H9 (cell line): ENCODE data around the gene FSIP1. TPM values are rescaled to one million over a fixed set of nuclear protein-coding genes. Genes with fewer than 3 reads are reported as not detected.

Experiments
- DNase-seq: peaks from one replicate; pipeline ENCODE4 v3.0.0-alpha.2; 2017
- H2AFZ ChIP-seq: one replicate; pipeline ENCODE4 v1.6.1; 2013; ENCODE audit warnings: mild to moderate bottlenecking, low read length, control low read depth, moderate library complexity
- H2AK5ac ChIP-seq: 2 replicates; pipeline ENCODE4 v1.6.1; 2013; ENCODE audit warnings: low read length, control low read depth, mixed read lengths; ENCODE audit not compliant: insufficient read length
- H2BK120ac ChIP-seq: one replicate; pipeline ENCODE4 v1.6.1; 2013; ENCODE audit warnings: low read depth, mild to moderate bottlenecking, low read length, control low read depth, inconsistent platforms; ENCODE audit not compliant: poor library complexity, severe bottlenecking
- H2BK12ac ChIP-seq: 2 replicates; pipeline ENCODE4 v1.6.1; 2013; ENCODE audit warnings: low read length, control low read depth, mixed read lengths, low read depth; ENCODE audit not compliant: insufficient read length
- H2BK15ac ChIP-seq: 2 replicates; pipeline ENCODE4 v1.6.1; 2013; ENCODE audit warnings: low read depth, low read length, control low read depth
- H2BK20ac ChIP-seq: one replicate; pipeline ENCODE4 v1.6.1; 2013; ENCODE audit warnings: low read depth, mild to moderate bottlenecking, low read length, control low read depth, inconsistent platforms; ENCODE audit not compliant: poor library complexity, severe bottlenecking
- H2BK5ac ChIP-seq: 2 replicates; pipeline ENCODE4 v1.6.1; 2013; ENCODE audit warnings: low read length, control low read depth, mixed read lengths; ENCODE audit not compliant: insufficient read length
- H3K14ac ChIP-seq: 2 replicates; pipeline ENCODE4 v1.6.1; 2013; ENCODE audit warnings: low read length, control low read depth; ENCODE audit not compliant: insufficient read depth
- H3K18ac ChIP-seq: 2 replicates; pipeline ENCODE4 v1.6.1; 2013; ENCODE audit warnings: low read depth, mild to moderate bottlenecking, mixed read lengths, low read length, control low read depth; ENCODE audit not compliant: insufficient read length
- H3K23ac ChIP-seq: 2 replicates; pipeline ENCODE4 v1.6.1; 2013; ENCODE audit warnings: low read length, control low read depth, mixed read lengths, low read depth; ENCODE audit not compliant: insufficient read length
- H3K23me2 ChIP-seq: 2 replicates; pipeline ENCODE4 v1.6.1; 2013; ENCODE audit warnings: low read depth, mild to moderate bottlenecking, mixed read lengths, low read length, control low read depth; ENCODE audit not compliant: insufficient read length, poor library complexity, severe bottlenecking
- H3K27ac ChIP-seq: 2 replicates; pipeline ENCODE4 v1.5.1; 2013; ENCODE audit warnings: low read length, control low read depth, mixed read lengths, low read depth; ENCODE audit not compliant: insufficient read length
- H3K27me3 ChIP-seq: 2 replicates; pipeline ENCODE4 v1.6.1; 2013; ENCODE audit warnings: low read length, control low read depth, inconsistent platforms; ENCODE audit not compliant: insufficient read depth
- H3K4ac ChIP-seq: 2 replicates; pipeline ENCODE4 v1.6.1; 2013; ENCODE audit warnings: low read depth, mild to moderate bottlenecking, control low read depth, inconsistent platforms, low read length, moderate library complexity
- H3K4me1 ChIP-seq: 2 replicates; pipeline ENCODE4 v1.6.1; 2013; ENCODE audit warnings: low read length, control low read depth, inconsistent platforms; ENCODE audit not compliant: insufficient read depth
- H3K4me2 ChIP-seq: 2 replicates; pipeline ENCODE4 v1.6.1; 2013; ENCODE audit warnings: low read length, control low read depth, mixed read lengths; ENCODE audit not compliant: insufficient read length, insufficient read depth
- H3K56ac ChIP-seq: 2 replicates; pipeline ENCODE4 v1.6.1; 2013; ENCODE audit warnings: low read depth, mild to moderate bottlenecking, mixed read lengths, low read length, control low read depth; ENCODE audit not compliant: insufficient read length
- H3K79me1 ChIP-seq: 2 replicates; pipeline ENCODE4 v1.6.1; 2013; ENCODE audit warnings: low read depth, mild to moderate bottlenecking, moderate library complexity, low read length, control low read depth, inconsistent platforms; ENCODE audit not compliant: insufficient read depth, poor library complexity, severe bottlenecking
- H3K79me2 ChIP-seq: 2 replicates; pipeline ENCODE4 v1.6.1; 2013; ENCODE audit warnings: low read length, control low read depth, inconsistent platforms; ENCODE audit not compliant: insufficient read depth
- H3K9ac ChIP-seq: 2 replicates; pipeline ENCODE4 v1.6.1; 2013; ENCODE audit warnings: low read length, control low read depth, mixed read lengths; ENCODE audit not compliant: insufficient read length; ENCODE audit errors: extremely low read depth
- H3K9me3 ChIP-seq: one replicate; pipeline ENCODE4 v1.6.1; 2013; ENCODE audit warnings: low read depth, low read length, inconsistent platforms; ENCODE audit not compliant: control insufficient read depth
- H3T11ph ChIP-seq: one replicate; pipeline ENCODE4 v1.6.1; 2013; ENCODE audit warnings: mild to moderate bottlenecking, low read length, control low read depth, inconsistent platforms
- H4K20me1 ChIP-seq: one replicate; pipeline ENCODE4 v1.6.1; 2013; ENCODE audit not compliant: control insufficient read depth, insufficient read length, insufficient read depth
- H4K5ac ChIP-seq: 2 replicates; pipeline ENCODE4 v1.6.1; 2013; ENCODE audit warnings: low read depth, mild to moderate bottlenecking, mixed read lengths, low read length, control low read depth; ENCODE audit not compliant: insufficient read length
- H4K8ac ChIP-seq: replicated peaks from 2 replicates; pipeline ENCODE4 v1.6.1; 2013; ENCODE audit warnings: low read length, control low read depth, mixed read lengths, low read depth; ENCODE audit not compliant: insufficient read length
- H4K91ac ChIP-seq: 2 replicates; pipeline ENCODE4 v1.6.1; 2013; ENCODE audit warnings: low read depth, mild to moderate bottlenecking, moderate library complexity, mixed read lengths, low read length, control low read depth; ENCODE audit not compliant: insufficient read length
- H3K27ac Mint-ChIP-seq, 3 experiments: 2 replicates in 2 of 3; 3 replicates in 1 of 3; pipeline ENCODE4 v1.8.0; 2020 to 2021; ENCODE audit warnings: mixed read lengths in 3 of 3, mild to moderate bottlenecking in 1 of 3, moderate library complexity in 1 of 3
- H3K27me3 Mint-ChIP-seq: 2 replicates; pipeline ENCODE4 v1.8.0; 2021; ENCODE audit warnings: low read depth, mild to moderate bottlenecking, moderate library complexity, mixed read lengths
- H3K36me3 Mint-ChIP-seq, 3 experiments: 2 replicates in 2 of 3; 3 replicates in 1 of 3; pipeline ENCODE4 v1.8.0; 2020 to 2021; ENCODE audit warnings: low read depth in 3 of 3, mixed read lengths in 3 of 3; ENCODE audit not compliant: insufficient read depth in 1 of 3
- H3K4me1 Mint-ChIP-seq, 2 experiments: 2 replicates each; pipeline ENCODE4 v1.8.0; 2020; ENCODE audit warnings: mixed read lengths in 2 of 2
- H3K4me3 Mint-ChIP-seq, 2 experiments: 2 replicates in 1 of 2; 3 replicates in 1 of 2; pipeline ENCODE4 v1.8.0; 2020 to 2021; ENCODE audit warnings: mild to moderate bottlenecking in 2 of 2, mixed read lengths in 2 of 2, moderate library complexity in 1 of 2
- H3K9me3 Mint-ChIP-seq, 2 experiments: 2 replicates in 1 of 2; 3 replicates in 1 of 2; pipeline ENCODE4 v1.8.0; 2020; ENCODE audit warnings: mild to moderate bottlenecking in 2 of 2, mixed read lengths in 2 of 2, moderate library complexity in 1 of 2
- WGBS: extraction: QIAGEN DNeasy Blood & Tissue Kit; methylation state at CpG from one replicate; pipeline ENCODE4 v1.1.7; 2013; ENCODE audit warnings: missing lambda C conversion rate, low lambda C conversion rate, mixed read lengths; ENCODE audit not compliant: insufficient read length; ENCODE audit errors: extremely low coverage; 5-methylcytosine and 5-hydroxymethylcytosine counted together
- total RNA-seq: library from RNA; stranded (reverse); gene quantifications from 2 replicates; pipeline ENCODE4 v1.2.1, GENCODE V29; 2021
- TF ChIP-seq, protein P1 (sequence below): fragments of 200-600 bp; sonication (generic); conservative IDR thresholded peaks from 3 replicates; pipeline ENCODE4 v1.8.0; 2021; ENCODE audit warnings: antibody characterized with exemption, mild to moderate bottlenecking

The FSIP1 gene
- total RNA-seq, 1 experiment from 2014 or later = 0.96 TPM

DNA sequence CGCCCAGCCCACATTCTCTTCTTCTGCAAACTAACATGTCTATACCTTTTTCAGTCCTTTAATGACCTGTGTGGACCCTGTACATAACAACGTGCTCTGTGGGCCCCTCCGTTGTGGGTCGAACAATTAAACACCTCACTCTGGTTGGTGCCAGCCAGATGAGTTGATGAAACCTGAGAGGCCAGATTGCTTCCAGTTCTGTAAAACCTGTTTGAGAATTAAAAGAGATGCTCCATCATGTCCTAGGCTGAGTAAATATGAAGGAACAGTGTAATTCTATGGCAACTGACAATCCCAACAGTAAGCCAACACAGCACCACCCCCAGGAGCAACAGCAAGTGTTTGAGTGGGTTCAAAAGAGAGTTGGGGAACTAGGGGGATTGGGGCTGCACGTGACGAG lies 207.5 kb downstream of the FSIP1 start:
- DNase-seq = no peak
- Histone ChIP-seq H3K4me1 (no peaks in the 10 kb centered on the region; the same call in 1 of the 2 replicates), H4K5ac (no peak overlapping the region), H3K79me1 (no peaks in the 10 kb centered on the region), H3K79me2 (no peaks in the 10 kb centered on the region), H2BK20ac (no peak overlapping the region), H2BK15ac (no peak overlapping the region), H3K56ac (no peak overlapping the region), H3K9me3 (no peaks in the 10 kb centered on the region), H3K9ac (no peak overlapping the region), H3K27ac (no peak overlapping the region), H2BK5ac (no peak overlapping the region), H3K14ac (no peak overlapping the region), H4K91ac (no peak overlapping the region), H2BK120ac (no peak overlapping the region), H2BK12ac (no peak overlapping the region), H3K23ac (no peak overlapping the region), H2AFZ (no peak overlapping the region), H3K23me2 (peaks cover 5% of the 10 kb centered on the region), H3T11ph (no peak overlapping the region), H3K4me2 (no peak overlapping the region), H4K8ac (no peak overlapping the region), H3K27me3 (no peaks in the 10 kb centered on the region), H4K20me1 (no peaks in the 10 kb centered on the region), H3K4ac (no peak overlapping the region), H2AK5ac (no peak overlapping the region), H3K18ac (no peak overlapping the region)
- H3K27ac Mint-ChIP-seq = no peak overlapping the region; a peak in 1 of 7 replicates
- TF ChIP-seq, protein P1, sequence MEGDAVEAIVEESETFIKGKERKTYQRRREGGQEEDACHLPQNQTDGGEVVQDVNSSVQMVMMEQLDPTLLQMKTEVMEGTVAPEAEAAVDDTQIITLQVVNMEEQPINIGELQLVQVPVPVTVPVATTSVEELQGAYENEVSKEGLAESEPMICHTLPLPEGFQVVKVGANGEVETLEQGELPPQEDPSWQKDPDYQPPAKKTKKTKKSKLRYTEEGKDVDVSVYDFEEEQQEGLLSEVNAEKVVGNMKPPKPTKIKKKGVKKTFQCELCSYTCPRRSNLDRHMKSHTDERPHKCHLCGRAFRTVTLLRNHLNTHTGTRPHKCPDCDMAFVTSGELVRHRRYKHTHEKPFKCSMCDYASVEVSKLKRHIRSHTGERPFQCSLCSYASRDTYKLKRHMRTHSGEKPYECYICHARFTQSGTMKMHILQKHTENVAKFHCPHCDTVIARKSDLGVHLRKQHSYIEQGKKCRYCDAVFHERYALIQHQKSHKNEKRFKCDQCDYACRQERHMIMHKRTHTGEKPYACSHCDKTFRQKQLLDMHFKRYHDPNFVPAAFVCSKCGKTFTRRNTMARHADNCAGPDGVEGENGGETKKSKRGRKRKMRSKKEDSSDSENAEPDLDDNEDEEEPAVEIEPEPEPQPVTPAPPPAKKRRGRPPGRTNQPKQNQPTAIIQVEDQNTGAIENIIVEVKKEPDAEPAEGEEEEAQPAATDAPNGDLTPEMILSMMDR = no peak
- H3K4me1 Mint-ChIP-seq = peaks cover 13 to 18% of the 10 kb centered on the region in 2 experiments
- no peaks in the 10 kb centered on the region for H3K36me3 Mint-ChIP-seq
- no peaks in the 10 kb centered on the region; a peak in 2 of 5 replicates for H3K9me3 Mint-ChIP-seq
- WGBS = no CpG with 5 or more reads among the region's 6 CpGs
- H3K4me3 Mint-ChIP-seq = no peak overlapping the region
- peaks cover 24% of the 10 kb centered on the region for H3K27me3 Mint-ChIP-seq
